ENCODE results near the gene SYT2. TPM values are rescaled to one million over a fixed set of nuclear protein-coding genes. Genes with fewer than 3 reads are reported as not detected.

SYT2 gene
- total and polyA plus RNA-seq, 11 donors: 0.03 to 0.09 (median 0.06) TPM; not detected in 6

- no peak for TF ChIP-seq POLR2A (IDR thresholded peaks at IDR 0.05)
- TF ChIP-seq CTCF (IDR thresholded peaks at IDR 0.05): no peak
- H3K27ac ChIP-seq: no peak overlapping the region
- no peaks in the 10 kb centered on the region for H3K36me3 ChIP-seq
- no peak for ATAC-seq
- no peaks in the 10 kb centered on the region for H3K9me3 ChIP-seq
- H3K4me1 ChIP-seq: no peaks in the 10 kb centered on the region
- no peak for DNase-seq
- H3K27me3 ChIP-seq: peaks cover 0 to 91% (median 11%) of the 10 kb centered on the region in 9 donors
- no peak overlapping the region for H3K4me3 ChIP-seq
- intact Hi-C loops (cut with DNase I): loop anchor here in 2 of 10 donors (10.0 kb wide), 2 partner anchors 226 to 376 kb away; no protein-coding TSS in a partner anchor
- 88 to 94% (median 91%) methylated on average over 3 of the region's 3 CpGs for WGBS, 4 donors
Measured at GRCh38 chr1:202701200-202701599, 9.1 kb downstream of the SYT2 start.

- intact Hi-C loops (cut with DNase I): loop anchor here in 2 of 10 donors (10.0 kb wide), 2 partner anchors 225 to 375 kb away; no protein-coding TSS in a partner anchor
Measured at GRCh38 chr1:202700061-202700460, 10.2 kb downstream of the SYT2 start.

GRCh38 chr1:202698276-202698675 is 12.0 kb downstream of the SYT2 start:
- 63 to 75% (median 71%) methylated on average over 8 of the region's 8 CpGs for WGBS, 4 donors
- ATAC-seq: no peak
- Histone ChIP-seq H3K9me3 (no peaks in the 10 kb centered on the region), H3K27ac (no peak overlapping the region), H3K27me3 (peaks cover 0 to 96% (median 6%) of the 10 kb centered on the region in 9 donors), H3K36me3 (no peaks in the 10 kb centered on the region), H3K4me1 (no peaks in the 10 kb centered on the region), H3K4me3 (no peak overlapping the region)
- DNase-seq: no peak
- TF ChIP-seq POLR2A (IDR thresholded peaks at IDR 0.05): no peak
- no peak for TF ChIP-seq CTCF (IDR thresholded peaks at IDR 0.05)
- intact Hi-C loops (cut with DNase I): no loop called here

More at GRCh38 chr1:202700061-202700460, 10.2 kb downstream of the SYT2 start:
- ATAC-seq (no peak), DNase-seq (no peak)
- Histone ChIP-seq H3K4me3 (no peak overlapping the region), H3K27ac (no peak overlapping the region), H3K36me3 (no peaks in the 10 kb centered on the region), H3K9me3 (no peaks in the 10 kb centered on the region), H3K27me3 (peaks cover 0 to 91% (median 6%) of the 10 kb centered on the region in 9 donors), H3K4me1 (no peaks in the 10 kb centered on the region)
- no peak for TF ChIP-seq POLR2A (IDR thresholded peaks at IDR 0.05)
- 68 to 85% (median 79%) methylated on average over 5 of the region's 5 CpGs for WGBS, 4 donors

- Histone ChIP-seq H3K27me3 (peaks cover 0 to 91% (median 6%) of the 10 kb centered on the region in 9 donors), H3K36me3 (no peaks in the 10 kb centered on the region), H3K4me3 (no peak overlapping the region), H3K9me3 (no peaks in the 10 kb centered on the region), H3K27ac (no peak overlapping the region), H3K4me1 (no peaks in the 10 kb centered on the region)
- intact Hi-C loops (cut with DNase I): no loop called here
- DNase-seq (no peak), ATAC-seq (no peak)
- 58 to 69% (median 61%) methylated on average over 6 of the region's 6 CpGs for WGBS, 4 donors
- TF ChIP-seq CTCF (IDR thresholded peaks at IDR 0.05) (no peak), POLR2A (IDR thresholded peaks at IDR 0.05) (no peak)
Measured at GRCh38 chr1:202697038-202697437, 13.2 kb downstream of the SYT2 start.

GRCh38 chr1:202694314-202694713 is 15.9 kb downstream of the SYT2 start:
- WGBS, 4 donors: 58 to 69% (median 62%) methylated on average over 5 of the region's 5 CpGs
- Histone ChIP-seq H3K27me3 (peaks cover 0 to 75% (median 10%) of the 10 kb centered on the region in 9 donors), H3K9me3 (no peaks in the 10 kb centered on the region), H3K27ac (no peak overlapping the region), H3K4me3 (no peak overlapping the region), H3K36me3 (no peaks in the 10 kb centered on the region), H3K4me1 (no peaks in the 10 kb centered on the region)
- TF ChIP-seq POLR2A (IDR thresholded peaks at IDR 0.05) (no peak), CTCF (IDR thresholded peaks at IDR 0.05) (no peak)
- intact Hi-C loops (cut with DNase I): no loop called here
- no peak for DNase-seq
- ATAC-seq: no peak

All from heart left ventricle (tissue), 16 donors.